ENCODE measurements around the gene EEPD1.
"Not testable (repeated sequence)": the region's sequence is repeated elsewhere in the genome, so short reads cannot be mapped to it uniquely, and the experiment has no call there.

The EEPD1 gene

DNA sequence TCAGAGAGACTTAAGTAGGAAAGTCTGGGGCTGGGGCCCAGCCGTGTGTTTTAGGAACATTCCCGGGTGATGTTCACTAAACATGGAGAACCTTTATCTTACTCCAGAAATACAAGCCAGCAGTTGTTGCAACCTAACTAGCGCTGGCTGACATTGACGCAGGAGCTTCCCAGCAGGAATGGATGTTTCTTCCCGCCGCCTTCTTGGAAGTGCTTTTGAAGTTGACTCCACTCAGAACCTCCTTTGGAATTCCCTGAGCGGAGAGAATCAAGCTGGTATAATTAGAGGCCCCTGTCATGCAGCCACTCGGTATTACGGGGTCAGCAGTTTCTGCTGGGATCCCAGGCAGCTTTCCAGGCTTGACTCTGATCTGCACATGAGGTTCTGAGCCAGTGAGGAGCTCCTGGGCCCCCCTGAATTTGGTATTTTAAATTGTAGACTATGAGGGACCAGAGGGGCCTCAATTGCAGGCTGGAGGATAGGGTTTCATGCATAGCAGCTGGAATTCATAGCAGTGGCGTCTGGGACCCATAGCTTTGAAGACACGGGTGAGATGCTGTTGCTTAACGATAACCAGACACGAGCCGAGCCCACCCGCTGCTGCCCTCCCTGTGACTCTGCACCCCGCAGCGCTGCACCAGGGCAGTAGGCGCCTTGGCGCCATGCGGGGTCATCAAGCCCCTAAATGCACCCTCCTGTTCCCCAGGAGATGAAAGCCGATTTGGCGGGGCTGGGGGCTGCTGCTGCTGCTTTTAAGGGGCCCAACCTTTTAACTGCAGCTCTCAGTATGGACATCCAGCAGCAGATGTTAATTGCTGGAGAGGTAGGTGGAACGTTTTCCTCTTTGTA lies 61.8 kb downstream of the EEPD1 start:
- no peak for DNase-seq (ENCODE audit: low read depth in 2 of 2)

DNA sequence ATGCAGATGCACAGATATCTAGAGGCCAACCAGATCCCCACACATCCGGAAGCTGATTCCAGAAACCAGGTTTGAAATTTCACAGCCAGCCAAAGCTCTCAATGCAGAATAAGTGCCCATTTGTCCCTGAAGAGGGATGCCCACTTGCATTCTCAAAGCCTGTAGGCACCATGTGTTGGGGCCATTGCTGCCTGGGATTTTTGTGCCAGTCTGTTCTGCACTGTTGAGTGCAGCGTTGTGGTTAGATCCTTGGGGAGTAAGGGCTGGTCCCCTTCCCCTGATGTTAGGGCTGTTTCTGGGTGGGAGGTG lies 62.4 kb downstream of the EEPD1 start:
- DNase-seq (ENCODE audit: low read depth in 2 of 2): no peak

DNA sequence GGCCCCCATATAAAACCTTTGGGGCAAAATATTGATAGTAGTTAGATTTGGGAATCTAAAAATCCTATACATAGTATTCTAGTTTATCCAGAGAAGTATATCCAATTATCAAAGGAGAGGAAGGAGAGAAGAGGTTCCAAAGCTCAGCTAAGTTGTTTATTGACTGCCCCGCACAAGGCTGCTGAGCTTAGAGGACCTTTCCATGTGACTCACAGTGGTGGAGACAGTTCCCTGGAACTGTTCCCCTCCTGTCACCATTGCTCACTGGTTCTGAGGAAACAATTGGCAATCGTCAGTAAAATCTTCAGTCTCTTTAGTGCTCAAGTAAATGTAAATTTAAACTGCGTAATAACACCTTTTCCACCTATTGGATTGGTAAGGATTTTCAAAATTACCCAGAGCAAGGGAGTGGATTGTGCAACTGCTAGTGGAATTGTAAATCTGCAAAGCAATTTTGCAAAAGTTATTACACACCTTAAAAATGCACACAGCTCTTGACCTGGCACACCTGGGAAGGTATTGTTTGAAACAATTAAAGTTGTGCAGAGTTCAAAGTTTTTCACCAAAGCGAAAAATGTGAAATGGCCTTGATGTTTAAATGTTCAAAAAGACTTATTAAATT lies 63.1 kb downstream of the EEPD1 start:
- DNase-seq (ENCODE audit: low read depth in 2 of 2): no peak

DNA sequence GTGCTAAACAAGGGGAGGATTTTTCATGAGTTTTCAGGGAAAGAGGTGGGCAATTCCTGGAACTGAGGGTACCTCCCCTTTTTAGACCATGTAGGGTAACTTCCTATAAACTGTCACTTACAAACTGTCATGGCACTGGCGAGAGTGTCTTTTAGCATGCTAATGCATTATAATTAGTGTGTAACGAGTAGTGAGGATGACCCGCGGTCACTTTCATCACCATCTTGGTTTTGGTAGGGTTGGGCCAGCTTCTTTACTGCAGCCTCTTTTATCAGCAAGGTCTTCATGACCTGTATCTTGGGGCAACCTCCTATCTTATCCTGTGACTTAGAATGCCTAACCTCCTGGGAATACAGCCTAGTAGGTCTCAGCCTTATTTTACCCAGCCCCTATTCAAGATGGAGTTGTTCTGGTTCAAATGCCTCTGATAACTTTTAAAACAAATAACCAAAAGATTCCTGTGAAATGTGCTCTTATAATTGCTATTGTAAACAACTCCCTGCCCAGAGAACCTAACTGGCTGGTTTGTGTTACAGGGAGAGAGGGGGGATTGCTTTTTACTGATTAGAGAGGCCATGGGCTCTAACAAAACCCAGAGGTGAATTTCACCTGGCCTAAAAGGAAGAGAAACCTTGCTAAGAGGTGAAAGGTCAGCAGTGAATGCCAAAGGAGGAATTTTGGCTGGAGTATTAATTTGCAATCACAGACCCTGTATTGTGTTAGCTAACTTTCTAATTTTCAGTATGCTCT lies 64.3 kb downstream of the EEPD1 start:
- no peak for DNase-seq (ENCODE audit: low read depth in 2 of 2)

GRCh38 chr7:36217961-36218284 lies 64.9 kb downstream of the EEPD1 start:
- DNase-seq (ENCODE audit: low read depth in 2 of 2): no peak

DNA sequence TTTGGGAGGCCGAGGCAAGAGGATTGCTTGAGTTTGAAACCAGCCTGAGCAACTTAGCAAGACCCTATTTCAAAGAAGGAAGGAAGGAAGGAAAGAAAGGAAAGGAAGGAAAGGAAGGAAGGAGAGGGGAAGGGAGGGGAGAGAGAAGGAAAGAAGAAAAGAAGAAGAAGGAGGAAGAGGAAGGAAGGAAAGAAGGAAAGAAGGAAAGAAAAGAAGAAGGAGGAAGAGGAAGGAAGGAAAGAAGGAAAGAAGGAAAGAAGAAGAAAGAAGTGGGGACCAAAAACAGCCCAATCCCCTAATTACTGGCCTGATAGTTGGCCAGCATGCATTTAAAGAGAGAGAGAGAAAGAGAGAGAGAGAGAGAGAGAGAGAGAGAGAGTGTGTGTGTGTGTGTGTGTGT lies 66.4 kb downstream of the EEPD1 start:
- DNase-seq (ENCODE audit: low read depth in 2 of 2): no peak

DNA sequence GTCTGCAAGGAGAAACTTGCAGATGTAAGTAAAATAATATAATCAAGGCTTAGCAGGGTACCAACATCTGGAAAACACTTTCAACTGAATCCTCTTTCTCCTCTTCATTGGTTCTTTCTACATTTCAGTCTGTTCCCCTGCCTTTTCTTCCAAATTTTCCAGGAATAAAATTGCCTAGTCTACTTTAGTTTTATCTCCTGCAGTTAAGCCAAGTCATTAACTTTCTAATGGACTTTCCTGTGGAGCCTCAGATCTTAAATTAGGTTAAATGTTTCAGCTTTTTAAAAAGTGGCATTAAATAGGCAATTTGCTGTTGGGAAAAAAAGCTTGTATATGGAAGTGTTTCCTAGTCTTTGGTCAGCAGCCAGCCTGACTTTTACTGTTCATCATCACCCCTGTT lies 70.8 kb downstream of the EEPD1 start:
- DNase-seq (ENCODE audit: low read depth in 2 of 2): no peak

- DNase-seq (ENCODE audit: low read depth in 2 of 2): no peak
Measured at GRCh38 chr7:36224934-36225858, 72.1 kb downstream of the EEPD1 start.

- DNase-seq (ENCODE audit: low read depth in 2 of 2): no peak
Measured at GRCh38 chr7:36226151-36226550, 73.1 kb downstream of the EEPD1 start.

DNA sequence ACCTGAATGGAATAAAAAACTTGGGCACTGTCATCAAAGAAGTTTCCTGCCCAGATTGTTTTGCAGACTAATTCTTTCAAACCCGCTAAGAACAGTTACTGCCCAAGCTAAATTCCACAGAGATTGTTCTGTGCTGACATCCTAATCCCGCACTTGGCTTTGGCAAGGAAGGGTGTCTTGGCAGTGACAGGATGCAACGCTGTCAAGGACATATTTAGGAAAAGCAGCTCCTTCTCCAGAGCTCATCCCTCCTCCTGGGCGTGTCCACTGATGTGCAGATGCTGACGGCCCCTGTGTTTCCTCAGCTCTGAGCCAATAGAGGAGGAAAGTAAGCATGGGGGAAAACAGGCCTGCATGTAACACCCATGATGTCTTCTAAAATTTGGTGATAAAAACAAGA lies 74.2 kb downstream of the EEPD1 start:
- no peak for DNase-seq (ENCODE audit: low read depth in 2 of 2)

GRCh38 chr7:36228039-36228438 lies 75.0 kb downstream of the EEPD1 start:
- no peak for DNase-seq (ENCODE audit: low read depth in 2 of 2)

- no peak for DNase-seq (ENCODE audit: low read depth in 2 of 2)
Measured at GRCh38 chr7:36231406-36231805, 78.4 kb downstream of the EEPD1 start.

DNA sequence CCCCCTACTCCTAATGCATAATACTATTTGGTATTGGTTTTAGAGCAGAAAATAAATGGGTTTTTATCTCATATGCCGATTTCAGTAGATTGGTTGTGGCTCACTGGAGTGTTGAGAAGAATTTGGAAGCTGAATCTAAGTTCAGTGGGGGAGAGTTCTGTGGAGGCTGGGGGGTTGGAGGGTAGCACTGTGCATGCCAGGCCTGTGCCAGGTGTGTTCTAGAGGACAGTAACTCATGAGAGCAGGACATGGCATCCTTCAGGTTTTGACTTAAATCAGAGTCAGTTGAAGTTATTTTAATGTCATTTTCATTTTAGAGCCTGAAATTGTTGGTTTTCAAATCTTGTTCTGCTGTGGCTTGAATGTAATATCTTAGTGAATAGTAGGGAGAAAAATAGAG lies 79.5 kb downstream of the EEPD1 start:
- DNase-seq (ENCODE audit: low read depth in 2 of 2): no peak

GRCh38 chr7:36232971-36233550 lies 80.0 kb downstream of the EEPD1 start:
- DNase-seq (ENCODE audit: low read depth in 2 of 2): no peak

- no peak for DNase-seq (ENCODE audit: low read depth in 2 of 2)
Measured at GRCh38 chr7:36236073-36236472, 83.0 kb downstream of the EEPD1 start.

DNA sequence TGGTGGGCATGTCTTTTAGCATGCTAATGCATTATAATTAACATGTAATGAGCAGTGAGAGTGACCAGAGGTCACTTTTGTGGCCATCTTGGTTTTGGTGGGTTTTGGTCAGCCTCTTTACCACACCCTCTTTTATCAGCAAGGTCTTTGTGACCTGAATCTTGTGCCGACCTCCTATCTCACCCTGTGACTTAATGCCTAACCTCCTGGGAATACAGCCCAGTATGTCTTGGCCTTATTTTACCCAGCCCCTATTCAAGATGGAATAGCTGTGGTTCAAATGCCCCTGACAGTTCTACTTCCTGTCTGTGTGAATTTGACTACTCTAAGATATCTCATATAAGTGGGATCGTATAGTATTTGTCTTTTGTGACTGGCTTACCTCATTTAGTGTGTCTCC lies 85.1 kb downstream of the EEPD1 start:
- DNase-seq (ENCODE audit: low read depth in 2 of 2): no peak

- DNase-seq (ENCODE audit: low read depth in 2 of 2): not testable (repeated sequence)
Measured at GRCh38 chr7:36243356-36243755, 90.3 kb downstream of the EEPD1 start.

DNA sequence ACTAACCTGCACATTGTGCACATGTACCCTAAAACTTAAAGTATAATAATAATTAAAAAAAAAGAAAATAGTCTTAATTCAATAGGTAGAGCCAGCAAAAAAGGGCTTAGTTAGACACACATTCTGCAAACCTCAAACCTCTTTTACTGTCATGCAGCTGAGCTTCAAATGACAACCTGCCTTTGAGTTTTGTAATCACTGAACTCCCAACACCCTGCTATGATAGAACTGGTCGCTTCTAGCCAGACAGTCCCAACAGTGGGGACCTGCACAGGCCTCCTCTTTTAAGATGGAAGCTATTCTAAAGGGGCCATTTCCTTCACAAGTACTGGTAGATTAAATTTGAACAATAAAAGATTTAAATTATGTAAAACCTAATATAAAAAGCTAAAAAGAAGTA lies 90.9 kb downstream of the EEPD1 start:
- DNase-seq (ENCODE audit: low read depth in 2 of 2): not testable (repeated sequence)

DNA sequence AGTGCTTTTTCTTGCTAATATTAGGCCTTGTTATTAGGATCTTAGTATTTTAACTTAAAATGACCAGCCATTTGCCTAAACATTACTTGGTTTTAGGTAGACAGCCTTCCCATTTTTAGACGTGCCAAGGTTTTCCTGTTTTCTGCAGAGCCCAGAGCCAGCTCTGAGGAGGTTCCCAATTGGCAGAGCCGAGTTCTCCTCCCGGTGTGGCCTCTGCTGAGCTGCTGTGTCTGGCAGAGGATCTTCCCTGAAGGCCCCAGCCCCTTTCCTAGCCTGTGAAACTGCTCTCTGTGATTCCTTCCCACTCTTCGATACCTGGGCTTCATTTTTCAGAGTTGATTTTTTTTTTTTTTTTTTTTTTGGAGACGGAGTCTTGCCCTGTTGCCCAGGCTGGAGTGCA lies 91.4 kb downstream of the EEPD1 start:
- DNase-seq (ENCODE audit: low read depth in 2 of 2): no peak

DNA sequence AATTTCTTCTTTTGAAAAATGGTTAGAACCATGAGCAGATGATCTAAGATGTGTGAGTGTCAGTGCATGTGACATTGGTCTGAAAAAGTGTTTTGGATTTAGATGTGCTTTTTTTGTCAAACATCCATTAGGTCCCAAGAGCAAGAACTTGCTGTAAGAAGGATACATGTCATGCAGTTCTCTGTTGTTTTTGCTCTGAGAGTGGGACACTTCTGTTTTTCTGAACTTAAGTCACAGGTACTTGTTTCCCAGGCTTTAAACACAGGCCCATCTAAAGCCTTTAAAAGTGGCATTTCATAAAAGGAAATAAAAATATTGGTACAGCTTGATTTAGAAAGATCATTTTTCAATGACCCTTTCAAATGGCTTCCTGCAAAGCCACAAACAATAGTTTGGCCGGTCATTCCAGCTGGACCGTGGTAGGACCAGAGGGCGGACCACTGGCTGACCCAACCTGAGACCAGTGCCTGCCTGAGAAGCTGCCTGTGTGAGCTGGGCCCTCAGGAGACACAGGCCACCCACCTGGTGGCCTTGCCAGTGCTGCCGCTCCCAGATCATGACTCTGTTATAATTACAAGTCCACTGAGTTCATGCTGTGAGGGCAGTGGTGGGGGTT lies 92.7 kb downstream of the EEPD1 start:
- no peak for DNase-seq (ENCODE audit: low read depth in 2 of 2)

DNA sequence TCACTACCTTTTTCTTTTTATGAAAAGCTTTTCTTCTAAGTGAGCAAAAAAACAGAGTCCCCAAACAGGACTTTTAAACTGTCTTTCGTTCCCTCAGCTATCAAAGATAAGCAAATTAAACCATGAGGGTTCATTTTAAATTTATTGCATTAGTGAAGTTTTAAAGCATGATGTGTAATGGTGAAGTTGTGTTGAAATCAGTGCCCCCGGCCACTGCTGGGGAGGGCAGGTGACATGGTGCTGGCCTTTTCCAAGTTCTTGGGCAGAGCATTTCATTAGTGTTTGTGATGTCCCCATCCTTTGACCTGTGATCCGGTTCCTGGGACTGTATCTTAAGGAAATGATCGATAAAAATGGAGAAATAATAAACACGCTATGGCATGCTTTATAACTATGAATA lies 96.0 kb downstream of the EEPD1 start:
- no peak for DNase-seq (ENCODE audit: low read depth in 2 of 2)

Measured in stimulated activated CD8-positive, alpha-beta memory T cell treated with anti-CD3 and anti-CD28 coated beads, Interleukin-2, amount 100 ng/mL, for 48 hours (primary cell).